OCI-LY1 (cell line): ENCODE data around the gene NR2F6.
"Not testable (repeated sequence)": the region's sequence is repeated elsewhere in the genome, so short reads cannot be mapped to it uniquely, and the experiment has no call there.

ENCODE experiments used
- H2AFZ ChIP-seq: fragments of 200-600 bp; sonication (generic), shearing (Covaris generic); 2 replicates; pipeline ENCODE4 v1.6.0; 2014; ENCODE audit warnings: antibody characterized with exemption, mild to moderate bottlenecking, low read length
- H3F3A ChIP-seq: fragments of 200-600 bp; sonication (generic), shearing (Covaris generic); 2 replicates; pipeline ENCODE4 v1.6.0; 2014; ENCODE audit warnings: mild to moderate bottlenecking, antibody characterized with exemption, low read length, moderate library complexity; ENCODE audit not compliant: insufficient read depth
- H3K27ac ChIP-seq: fragments of 200-600 bp; sonication (generic); 2 replicates; pipeline ENCODE4 v1.5.1; 2014; ENCODE audit warnings: low read length, mixed run types, mild to moderate bottlenecking, low read depth; ENCODE audit not compliant: poor library complexity, severe bottlenecking
- H3K27me3 ChIP-seq: fragments of 200-600 bp; sonication (generic); 2 replicates; pipeline ENCODE4 v1.6.0; 2014; ENCODE audit warnings: antibody characterized with exemption, mild to moderate bottlenecking, low read length, moderate library complexity; ENCODE audit not compliant: insufficient read depth
- H3K36me3 ChIP-seq: fragments of 200-600 bp; sonication (generic); 2 replicates; pipeline ENCODE4 v1.6.1; 2014; ENCODE audit warnings: mild to moderate bottlenecking, antibody characterized with exemption, low read length, moderate library complexity, mixed read lengths; ENCODE audit not compliant: insufficient read depth
- H3K4me1 ChIP-seq: fragments of 200-600 bp; sonication (generic); 2 replicates; pipeline ENCODE4 v1.5.1; 2014; ENCODE audit warnings: mild to moderate bottlenecking, low read length, moderate library complexity; ENCODE audit not compliant: insufficient read depth, severe bottlenecking
- H3K4me2 ChIP-seq: fragments of 200-600 bp; sonication (generic), shearing (Covaris generic); 2 replicates; pipeline ENCODE4 v1.6.1; 2014; ENCODE audit warnings: low read length
- H3K4me3 ChIP-seq: fragments of 200-600 bp; sonication (generic); 2 replicates; pipeline ENCODE4 v1.5.1; 2014; ENCODE audit warnings: low read length, low read depth, mild to moderate bottlenecking, mixed read lengths; ENCODE audit not compliant: poor library complexity, severe bottlenecking
- H3K79me2 ChIP-seq: fragments of 200-600 bp; shearing (Covaris generic); 2 replicates; pipeline ENCODE4 v1.6.1; 2016; ENCODE audit warnings: mixed run types, low read length, mixed read lengths; ENCODE audit not compliant: insufficient read depth
- H3K9ac ChIP-seq: fragments of 200-600 bp; sonication (generic), shearing (Covaris generic); 2 replicates; pipeline ENCODE4 v1.6.1; 2014; ENCODE audit warnings: mild to moderate bottlenecking, low read length, mixed read lengths
- H3K9me2 ChIP-seq: fragments of 200-600 bp; sonication (generic), shearing (Covaris generic); 2 replicates; pipeline ENCODE4 v1.6.1; 2014; ENCODE audit warnings: low read depth, mild to moderate bottlenecking, low read length, mixed read lengths
- H3K9me3 ChIP-seq: fragments of 200-600 bp; shearing (Covaris generic); 2 replicates; pipeline ENCODE4 v1.6.1; 2014; ENCODE audit warnings: low read length, mixed read lengths
- H4K20me1 ChIP-seq: fragments of 200-600 bp; sonication (generic), shearing (Covaris generic); 2 replicates; pipeline ENCODE4 v1.6.0; 2016; ENCODE audit warnings: mild to moderate bottlenecking, low read length; ENCODE audit not compliant: insufficient read depth
- CTCF ChIP-seq: fragments of 200-600 bp; sonication (generic), shearing (Covaris generic); IDR thresholded peaks from 2 replicates; pipeline ENCODE4 v1.5.1; 2017; ENCODE audit warnings: mild to moderate bottlenecking, antibody characterized with exemption, low read length, moderate library complexity, mixed read lengths
- EZH2 ChIP-seq: fragments of 200-600 bp; sonication (generic), shearing (Covaris generic); IDR thresholded peaks from 2 replicates; pipeline ENCODE4 v1.8.0; 2017; ENCODE audit warnings: borderline replicate concordance, mixed run types, mild to moderate bottlenecking, antibody characterized with exemption, low read length, moderate library complexity, mixed read lengths

The NR2F6 gene

GRCh38 chr19:17194608-17195007, 51.1 kb downstream of the NR2F6 start:
- Histone ChIP-seq H3K36me3 (peaks cover 75% of the 10 kb centered on the region), H2AFZ (no peak overlapping the region), H4K20me1 (no peaks in the 10 kb centered on the region), H3K27ac (no peak overlapping the region), H3K9ac (no peak overlapping the region), H3K4me1 (peaks cover 23% of the 10 kb centered on the region), H3K9me2 (no peaks in the 10 kb centered on the region), H3K79me2 (no peaks in the 10 kb centered on the region), H3K4me2 (no peak overlapping the region), H3K9me3 (no peaks in the 10 kb centered on the region), H3K4me3 (no peak overlapping the region), H3K27me3 (no peaks in the 10 kb centered on the region), H3F3A (peaks cover 7% of the 10 kb centered on the region; the same call in 1 of the 2 replicates)
- TF ChIP-seq CTCF (no peak), EZH2 (no peak)

- Histone ChIP-seq H2AFZ (no peak overlapping the region), H3K79me2 (no peaks in the 10 kb centered on the region), H3K27me3 (no peaks in the 10 kb centered on the region), H3K4me3 (no peak overlapping the region), H4K20me1 (no peaks in the 10 kb centered on the region), H3K4me1 (peaks cover 26% of the 10 kb centered on the region), H3F3A (peaks cover 7% of the 10 kb centered on the region; the same call in 1 of the 2 replicates), H3K9ac (no peak overlapping the region), H3K9me3 (no peaks in the 10 kb centered on the region), H3K9me2 (no peaks in the 10 kb centered on the region), H3K36me3 (peaks cover 75% of the 10 kb centered on the region), H3K27ac (peak overlapping the region; percentile 89), H3K4me2 (no peak overlapping the region)
- TF ChIP-seq CTCF (no peak), EZH2 (no peak)
Measured at GRCh38 chr19:17192751-17193150, 53.0 kb downstream of the NR2F6 start.

GRCh38 chr19:17191736-17192135, 54.0 kb downstream of the NR2F6 start:
- H3K9me2 ChIP-seq, H3K4me3 ChIP-seq, H3K4me2 ChIP-seq, H3K9me3 ChIP-seq, H4K20me1 ChIP-seq, H3K27me3 ChIP-seq, H3K79me2 ChIP-seq, H2AFZ ChIP-seq, H3F3A ChIP-seq, H3K9ac ChIP-seq: not testable (repeated sequence)
- H3K36me3 ChIP-seq = peaks cover 71% of the 10 kb centered on the region
- H3K27ac ChIP-seq = peak overlapping the region; percentile 89
- peaks cover 26% of the 10 kb centered on the region for H3K4me1 ChIP-seq

GRCh38 chr19:17185590-17185989, 60.1 kb downstream of the NR2F6 start:
- Histone ChIP-seq H3K4me2 (no peak overlapping the region), H3K27me3 (no peaks in the 10 kb centered on the region), H3K4me3 (no peak overlapping the region), H3K9me3 (no peaks in the 10 kb centered on the region), H4K20me1 (no peaks in the 10 kb centered on the region), H3K4me1 (peaks cover 43% of the 10 kb centered on the region), H3K36me3 (peaks cover 46% of the 10 kb centered on the region), H3K79me2 (no peaks in the 10 kb centered on the region), H3F3A (no peaks in the 10 kb centered on the region), H3K9me2 (no peaks in the 10 kb centered on the region), H3K27ac (peak overlapping the region; percentile 35), H3K9ac (no peak overlapping the region), H2AFZ (no peak overlapping the region)
- TF ChIP-seq CTCF (no peak), EZH2 (no peak)
